ENCODE data around the gene REELD1.

Gene REELD1

DNA sequence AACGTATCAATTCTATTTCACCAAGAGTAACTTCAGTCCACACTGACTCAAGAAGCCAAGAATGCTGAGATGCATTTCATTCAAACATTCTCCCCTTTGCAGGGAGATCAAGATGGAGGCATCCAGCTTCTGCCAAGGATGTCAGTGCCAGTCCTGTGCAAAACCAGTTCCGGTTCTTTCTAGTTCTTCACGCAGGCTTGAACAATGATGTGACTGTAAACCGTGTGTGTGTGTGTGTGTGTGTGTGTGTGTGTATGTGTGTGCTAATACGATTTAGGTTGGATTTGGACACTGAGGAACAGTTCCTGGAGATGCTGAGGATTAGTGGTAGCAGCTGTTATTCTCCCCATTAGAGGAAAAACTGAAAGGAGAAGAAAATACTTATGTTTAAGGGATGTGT is at the start of gene REELD1:
Gene REELD1 (plus strand): TSS at position 301 of the 400 bp plus-strand sequence. CDS start 2,415 bp downstream, outside the sequence.
- no peak for DNase-seq

GRCh38 chr4:146165221-146165620 is 49.1 kb upstream of the REELD1 start:
- DNase-seq = no peak

DNA sequence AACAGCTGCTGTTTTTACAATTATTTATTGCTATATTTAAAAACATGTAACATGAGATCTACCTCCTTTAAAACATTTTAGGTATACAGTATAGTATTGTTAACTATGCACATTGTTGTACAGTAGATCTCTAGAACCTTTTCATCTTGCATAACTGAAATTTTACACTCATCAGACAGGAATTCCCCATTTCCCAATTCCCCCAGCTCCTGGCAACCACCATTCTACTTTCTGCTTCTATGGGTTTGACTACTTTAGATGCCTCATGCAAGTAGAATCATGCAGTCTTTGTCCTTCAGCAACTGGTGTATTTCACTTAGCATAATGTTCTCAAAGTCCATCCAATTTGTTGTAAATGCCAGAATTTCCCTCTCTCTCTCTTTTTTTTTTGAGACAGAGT is 48.5 kb upstream of the REELD1 start:
- no peak for DNase-seq

GRCh38 chr4:146170149-146170548 is 44.2 kb upstream of the REELD1 start:
- DNase-seq = no peak

GRCh38 chr4:146175541-146176453 is 38.5 kb upstream of the REELD1 start, which contains the start of gene LSM6:
Gene LSM6, plus strand, starts transcription at chr4:146175718. Its CDS starts 7,204 bp downstream, at chr4:146182922.
- DNase-seq = peak; percentile 75 to 85 (median 80)

- DNase-seq = no peak
Observed at GRCh38 chr4:146176891-146177290, 37.4 kb upstream of the REELD1 start.

GRCh38 chr4:146178126-146178525 is 36.2 kb upstream of the REELD1 start:
- no peak for DNase-seq

- no peak for DNase-seq
Observed at GRCh38 chr4:146179784-146180370, 34.5 kb upstream of the REELD1 start.

DNA sequence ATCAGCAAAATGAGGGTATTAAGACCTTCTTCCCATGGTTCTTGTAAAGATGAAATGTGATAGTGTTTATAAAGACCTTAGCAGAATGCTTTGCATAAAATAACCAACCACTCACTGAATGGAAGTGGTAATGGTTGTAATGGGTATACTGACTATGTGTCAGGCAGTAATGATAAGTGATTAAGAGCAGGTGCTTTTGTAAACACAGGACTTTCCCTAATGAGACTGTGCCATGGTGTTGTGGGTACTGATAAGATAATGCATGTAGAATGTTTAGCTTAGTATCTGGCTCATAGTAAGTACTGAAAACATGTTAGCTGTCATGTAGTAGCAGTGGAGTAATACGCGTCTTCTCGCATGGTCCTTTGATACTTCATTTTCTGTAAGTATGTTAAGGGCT is 31.9 kb upstream of the REELD1 start:
- DNase-seq = no peak

GRCh38 chr4:146183209-146183608 is 31.1 kb upstream of the REELD1 start:
- DNase-seq = no peak

DNA sequence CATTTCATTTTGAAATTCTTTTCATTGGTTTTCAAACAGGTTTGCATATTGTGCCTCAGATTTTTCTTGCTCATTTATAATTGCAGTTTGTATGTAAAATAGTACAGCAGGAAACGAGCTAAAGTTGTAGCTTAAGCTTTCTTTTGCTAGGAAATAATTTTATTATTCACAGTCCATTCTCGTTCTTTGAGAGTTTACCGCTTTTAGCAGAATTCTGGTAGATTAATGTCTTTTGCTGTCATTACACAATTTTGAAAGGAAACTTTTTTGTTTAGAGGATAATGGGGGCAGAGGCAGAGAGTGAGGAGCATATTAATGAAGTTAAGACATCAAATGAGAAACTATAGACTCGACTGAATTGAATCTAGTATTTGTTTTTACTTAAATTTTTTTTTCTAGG is 28.3 kb upstream of the REELD1 start:
- no peak for DNase-seq

- DNase-seq = no peak
Observed at GRCh38 chr4:146186596-146186995, 27.7 kb upstream of the REELD1 start.

DNA sequence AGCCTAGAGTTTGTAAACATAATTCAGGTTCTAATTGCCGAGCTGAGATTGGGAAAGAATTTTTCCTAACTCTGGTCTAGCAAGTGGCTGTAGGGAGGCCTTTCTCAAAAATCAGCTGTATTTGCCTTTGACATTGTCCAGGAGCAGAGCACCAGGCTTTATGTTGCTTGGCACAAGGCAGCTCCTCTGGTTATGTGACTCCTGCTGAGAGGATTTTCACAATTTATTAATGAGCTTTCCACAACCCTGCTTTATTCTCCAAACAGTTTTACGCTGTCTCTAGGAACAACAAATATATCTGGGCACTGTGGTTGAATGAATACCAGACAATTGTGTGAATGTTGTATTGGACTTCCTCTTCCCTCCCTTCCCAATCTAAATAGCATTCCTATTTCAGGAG is 23.9 kb upstream of the REELD1 start:
- DNase-seq = no peak

GRCh38 chr4:146191766-146192458 is 22.4 kb upstream of the REELD1 start:
- no peak for DNase-seq

GRCh38 chr4:146193628-146194027 is 20.7 kb upstream of the REELD1 start:
- DNase-seq = no peak

GRCh38 chr4:146194212-146194611 is 20.1 kb upstream of the REELD1 start:
- DNase-seq = no peak

- DNase-seq = no peak
Observed at GRCh38 chr4:146202665-146203064, 11.7 kb upstream of the REELD1 start.

- no peak for DNase-seq
Observed at GRCh38 chr4:146207410-146207809, 6.9 kb upstream of the REELD1 start.

- no peak for DNase-seq
Observed at GRCh38 chr4:146210890-146211289, 3.4 kb upstream of the REELD1 start.

DNA sequence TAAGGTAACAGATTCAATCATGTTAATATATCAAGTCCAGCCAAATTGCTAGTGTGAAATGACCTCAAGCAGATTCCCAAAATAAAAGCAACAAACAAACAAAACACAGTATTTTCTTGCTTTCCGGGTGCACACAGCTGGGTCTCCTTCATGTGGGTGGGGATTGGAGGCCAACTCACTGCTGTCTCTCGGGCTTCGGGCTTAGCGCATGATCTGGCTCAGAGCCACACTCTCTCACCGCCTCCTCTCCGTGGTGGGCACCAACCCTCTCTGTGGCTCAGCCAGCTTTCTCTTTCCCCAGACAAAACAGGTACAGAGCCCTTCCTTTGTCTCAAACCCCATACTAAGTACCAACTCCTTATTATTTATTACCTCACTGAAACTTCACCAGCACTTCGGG is 2.9 kb upstream of the REELD1 start:
- no peak for DNase-seq

DNA sequence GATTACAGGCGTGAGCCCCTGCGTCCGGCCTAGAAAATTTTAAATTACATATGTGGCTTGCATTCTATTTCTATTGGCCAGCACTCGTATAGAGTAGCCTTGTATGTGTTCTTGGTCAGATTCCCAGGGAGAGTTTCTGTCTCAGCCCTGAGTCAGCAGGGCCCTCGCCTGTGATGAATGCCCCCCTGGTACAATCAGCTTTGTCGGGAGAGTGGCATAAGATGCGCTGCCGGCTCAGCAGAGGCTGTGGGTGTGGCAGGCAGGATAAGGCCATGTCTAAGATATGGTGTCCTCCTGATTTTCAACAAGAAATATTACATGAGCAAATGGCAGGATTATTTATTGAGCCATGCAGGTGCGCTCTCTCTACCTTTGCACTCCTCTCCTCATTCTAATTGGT is 1.6 kb upstream of the REELD1 start:
- DNase-seq = no peak

DNA sequence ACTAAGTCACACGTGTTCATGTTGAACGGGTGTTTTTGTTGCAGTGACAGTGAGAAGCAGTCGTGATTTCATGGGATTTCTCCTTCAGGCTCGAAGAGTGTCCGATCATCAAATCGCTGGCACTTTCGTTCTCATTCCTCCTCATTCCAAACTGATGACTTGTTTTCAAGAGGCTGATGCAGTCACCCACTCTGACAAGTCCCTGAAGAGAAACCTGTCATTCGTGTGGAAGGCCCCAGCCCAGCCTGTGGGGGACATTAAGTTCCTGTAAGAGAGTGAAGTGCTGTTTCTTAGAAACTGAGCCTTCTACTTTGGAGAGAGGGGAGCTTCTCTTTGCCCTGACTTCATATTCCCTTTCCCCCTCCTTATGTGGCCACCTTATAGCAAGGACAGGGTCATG is 8.0 kb downstream of the REELD1 start:
- DNase-seq = no peak

GRCh38 chr4:146224326-146224966 is 10.1 kb downstream of the REELD1 start:
- no peak for DNase-seq

Data from stimulated activated naive CD4-positive, alpha-beta T cell (primary cell).